HL-60/S4 (cell line): ENCODE measurements around the gene EPHB2.
"Not testable (repeated sequence)": the region's sequence is repeated elsewhere in the genome, so short reads cannot be mapped to it uniquely, and the experiment has no call there.

Source experiments
- in situ Hi-C: fragments of 300-500 bp; cut with MboI; formaldehyde crosslinking; loops from 2 replicates; pipeline ENCODE4 v1.14.3; 2022; ENCODE audit warnings: low sequenced_read_pairs

EPHB2 gene

DNA sequence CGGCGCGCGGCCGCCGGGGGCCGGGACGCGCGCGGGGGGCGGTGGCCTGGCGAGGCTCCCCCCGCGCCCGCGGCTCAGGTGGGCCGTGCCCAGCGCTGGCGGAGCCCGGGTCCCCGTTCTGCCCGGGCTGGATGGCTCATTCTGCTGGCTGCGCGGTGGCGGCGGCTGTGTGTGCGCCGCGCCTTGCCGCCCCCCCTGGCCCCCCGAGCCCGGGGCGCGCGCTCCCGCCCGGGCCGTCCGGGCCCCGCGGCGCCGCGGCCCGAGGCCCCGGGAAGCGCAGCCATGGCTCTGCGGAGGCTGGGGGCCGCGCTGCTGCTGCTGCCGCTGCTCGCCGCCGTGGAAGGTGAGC is at the start of gene EPHB2:
EPHB2 (plus strand) TSS at position 139 of the 349 bp plus-strand sequence; CDS start at position 283, 144 bp downstream.
- in situ Hi-C loops: no loop called here

DNA sequence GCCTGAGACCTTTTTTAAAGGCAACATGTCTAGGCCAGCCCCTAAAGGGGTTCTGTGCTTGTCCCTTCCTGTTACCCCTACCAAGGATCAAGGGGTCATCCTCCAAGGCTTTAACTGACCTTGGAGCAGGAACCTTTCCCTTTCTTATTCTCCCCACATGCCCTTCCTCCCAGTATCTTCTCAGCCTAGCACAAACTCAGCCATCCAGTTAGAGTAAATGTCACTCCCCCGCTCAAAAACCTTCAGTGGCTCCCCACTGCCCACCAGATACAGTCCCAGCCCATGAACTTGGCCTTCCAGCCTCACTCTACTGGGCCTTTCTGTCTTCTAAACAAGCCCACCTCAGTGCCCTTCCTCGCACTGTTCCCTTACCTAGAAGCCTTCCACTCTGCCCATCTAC is 48.8 kb upstream of the EPHB2 start:
- in situ Hi-C loops: no loop called here

DNA sequence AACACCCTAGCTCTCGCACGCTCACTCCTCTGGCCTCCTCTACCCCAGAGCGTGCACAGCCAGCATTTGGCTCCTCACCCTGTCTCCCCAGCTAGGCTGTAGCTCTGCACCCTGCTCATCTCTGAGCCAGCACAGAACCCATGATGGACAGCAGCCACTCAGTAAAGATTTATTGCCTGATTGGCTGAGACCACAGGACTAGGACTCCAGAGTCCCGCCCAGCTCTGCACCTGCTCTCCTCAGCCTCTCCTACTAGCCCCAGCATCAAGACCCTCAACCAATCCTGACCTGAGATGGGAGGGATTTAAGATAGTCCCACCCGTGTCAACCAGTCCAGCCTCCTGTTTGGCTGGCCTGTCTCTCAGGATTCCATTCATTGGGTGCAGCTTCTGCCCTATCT is 48.3 kb upstream of the EPHB2 start:
- in situ Hi-C loops: no loop called here

DNA sequence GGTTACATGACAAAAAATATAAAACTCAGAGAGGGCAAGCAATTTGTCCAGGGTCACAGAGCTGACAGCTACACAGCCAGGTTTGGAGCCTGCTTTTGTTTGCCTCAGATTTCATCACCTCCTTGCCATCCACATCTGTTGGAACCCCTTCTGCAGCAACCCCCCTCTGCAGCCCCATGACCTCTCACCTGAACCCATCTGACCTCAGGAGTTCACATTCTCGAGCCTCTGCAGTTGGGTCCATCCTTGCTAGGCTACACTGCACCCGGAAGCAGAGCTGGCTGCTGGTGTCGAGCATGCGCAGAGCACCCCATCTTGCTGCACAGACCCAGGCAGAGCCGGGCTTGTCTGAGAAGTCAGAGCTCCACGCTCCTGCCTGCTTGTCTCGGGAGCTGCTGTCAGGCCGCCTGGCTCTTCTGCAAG is 47.6 kb upstream of the EPHB2 start:
- in situ Hi-C loops: no loop called here

DNA sequence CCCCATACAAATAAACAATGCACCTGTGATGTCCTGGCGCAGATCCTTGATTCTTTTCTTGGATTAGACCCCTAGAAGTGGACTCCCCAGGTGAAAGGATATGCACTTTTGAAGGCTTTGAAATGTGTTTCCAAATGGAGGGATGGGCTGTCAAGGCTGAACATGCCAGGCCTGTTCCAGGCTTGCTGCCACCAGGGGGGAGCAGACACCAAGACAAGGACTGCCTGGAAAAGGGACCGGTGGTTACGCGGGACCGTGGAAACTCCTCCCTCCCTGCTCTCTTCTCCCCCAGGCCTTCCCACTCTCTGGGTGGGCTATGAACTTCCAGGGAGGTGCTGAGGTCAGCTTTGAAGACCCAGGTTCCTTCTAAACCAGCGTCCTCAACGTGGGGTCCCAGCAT is 44.9 kb upstream of the EPHB2 start:
- in situ Hi-C loops: no loop called here

DNA sequence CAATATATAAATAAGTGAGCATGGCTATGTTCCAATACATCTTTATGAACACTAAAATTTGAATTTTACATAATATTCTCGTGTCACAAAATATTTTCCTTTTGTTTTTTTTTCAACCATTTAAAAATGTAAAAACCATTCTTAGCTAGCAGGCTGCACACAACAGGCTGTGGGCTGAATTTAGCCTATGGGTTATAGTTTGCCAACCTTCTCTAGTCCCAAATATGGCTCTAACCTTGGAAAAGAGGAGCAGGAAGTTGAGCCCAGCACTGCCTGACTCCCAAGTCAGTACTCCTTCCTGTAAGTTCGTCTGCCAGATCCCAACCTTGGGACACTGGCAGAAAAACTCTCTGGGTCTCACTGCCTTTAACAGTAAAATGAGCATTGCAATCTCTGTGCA is 44.2 kb upstream of the EPHB2 start:
- in situ Hi-C loops: no loop called here

DNA sequence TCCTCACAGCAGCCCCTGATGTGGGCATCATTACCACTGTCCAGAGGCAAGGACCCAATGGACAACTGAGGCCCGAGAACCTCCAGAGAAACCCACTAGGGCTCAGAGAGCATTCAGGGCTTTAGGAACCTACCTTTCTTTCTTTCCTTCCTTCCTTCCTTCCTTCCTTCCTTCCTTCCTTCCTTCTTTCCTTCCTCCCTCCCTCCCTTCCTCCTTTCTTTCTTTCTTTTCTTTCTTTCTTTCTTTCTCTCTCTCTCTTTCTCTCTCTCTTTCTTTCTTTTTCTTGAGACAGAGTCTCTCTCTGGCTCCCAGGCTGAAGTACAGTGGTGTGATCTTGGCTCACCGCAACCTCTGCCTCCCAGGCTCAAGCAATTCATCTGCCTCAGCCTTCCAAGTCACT is 41.8 kb upstream of the EPHB2 start:
- in situ Hi-C loops: not testable (repeated sequence)

DNA sequence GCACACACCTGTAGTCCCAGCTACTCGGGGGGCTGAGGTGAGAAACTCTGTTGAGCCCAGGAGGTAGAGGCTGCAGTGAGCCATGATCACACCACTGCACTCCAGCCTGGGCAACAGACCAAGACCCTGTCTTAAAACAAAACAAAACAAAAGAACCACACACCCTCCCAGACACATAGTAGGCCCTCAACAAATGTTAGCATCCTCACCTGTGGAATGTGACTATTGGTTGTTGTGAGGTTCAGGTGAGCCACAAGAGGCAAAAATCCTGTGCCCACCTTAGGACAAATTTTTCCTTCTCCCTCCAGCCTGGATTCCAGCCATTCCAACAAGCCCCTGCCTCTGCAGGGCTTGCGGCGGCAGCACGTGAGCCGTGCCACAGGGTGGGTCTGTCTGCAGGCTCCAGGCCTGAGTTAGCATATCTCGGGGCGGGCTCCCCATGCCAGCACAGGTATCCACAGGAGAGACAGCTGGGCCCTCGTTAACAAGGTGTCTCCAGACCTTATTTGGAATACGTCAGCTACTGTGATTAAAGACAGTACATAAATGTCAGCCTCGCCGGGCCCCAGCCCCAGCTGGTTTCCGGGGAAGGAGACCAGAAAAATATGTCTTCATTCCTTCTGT is 40.2 kb upstream of the EPHB2 start:
- in situ Hi-C loops: no loop called here

DNA sequence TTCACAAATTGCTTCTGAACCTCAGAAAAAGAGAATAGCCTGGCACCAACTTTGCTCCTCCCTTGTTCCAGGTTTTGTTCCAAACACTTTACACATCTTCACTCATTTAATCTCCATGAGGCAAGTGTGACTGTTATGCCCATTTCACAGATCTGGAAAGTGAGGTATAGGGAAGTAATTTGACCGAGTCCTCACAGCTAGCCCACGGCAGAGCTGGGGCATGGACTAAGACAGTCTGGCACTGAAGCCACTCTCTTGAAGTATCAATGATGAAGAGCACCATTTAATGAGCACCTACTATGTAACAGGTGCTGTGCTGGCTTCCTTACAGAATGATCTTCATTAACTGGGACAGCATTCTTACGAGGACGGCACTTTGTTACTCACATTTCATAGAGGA is 38.6 kb upstream of the EPHB2 start:
- in situ Hi-C loops: no loop called here

DNA sequence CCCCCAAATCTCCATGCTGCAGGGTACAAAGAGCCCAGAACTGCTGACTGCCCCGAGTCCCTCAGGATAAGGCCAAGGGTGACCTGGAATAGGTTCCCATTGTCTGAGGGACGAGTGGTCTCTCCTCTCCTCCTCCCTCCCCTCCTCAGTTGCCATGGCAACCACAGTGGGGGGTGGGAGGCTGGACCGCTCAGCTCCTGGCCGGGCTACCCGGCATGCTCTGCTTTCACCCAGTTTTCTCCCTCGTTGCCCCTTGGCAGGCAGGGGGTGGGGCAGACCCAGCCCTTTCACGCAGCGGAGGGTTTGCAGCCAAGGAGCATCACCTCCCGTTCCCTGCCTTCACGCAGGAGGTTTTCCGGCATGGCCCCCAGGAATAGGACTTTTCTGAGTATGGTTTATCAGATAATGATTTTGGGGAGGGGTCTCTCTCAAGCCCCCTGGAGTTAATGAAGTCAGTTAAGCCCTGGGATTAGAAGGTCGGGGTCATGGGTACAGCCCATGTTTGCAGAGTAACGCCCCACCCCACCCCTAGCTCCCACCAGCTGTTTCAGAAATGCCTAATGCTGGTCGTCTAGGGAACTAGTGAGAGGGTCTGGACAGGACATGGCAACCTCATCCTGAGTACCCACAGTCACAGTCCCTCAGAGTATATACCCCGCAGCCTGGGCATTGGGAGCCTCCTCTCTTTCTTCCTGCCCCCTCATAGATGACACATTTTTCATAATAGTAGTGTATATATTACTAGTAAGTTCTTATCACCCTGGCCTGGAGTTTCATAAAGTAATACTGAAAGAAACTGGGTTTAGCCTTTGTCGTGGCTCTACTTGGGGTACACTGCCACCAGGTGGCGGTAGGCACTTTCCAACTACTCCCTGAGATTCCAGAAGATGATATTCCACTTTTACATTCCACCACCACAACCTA is 36.9 kb upstream of the EPHB2 start:
- in situ Hi-C loops: no loop called here

DNA sequence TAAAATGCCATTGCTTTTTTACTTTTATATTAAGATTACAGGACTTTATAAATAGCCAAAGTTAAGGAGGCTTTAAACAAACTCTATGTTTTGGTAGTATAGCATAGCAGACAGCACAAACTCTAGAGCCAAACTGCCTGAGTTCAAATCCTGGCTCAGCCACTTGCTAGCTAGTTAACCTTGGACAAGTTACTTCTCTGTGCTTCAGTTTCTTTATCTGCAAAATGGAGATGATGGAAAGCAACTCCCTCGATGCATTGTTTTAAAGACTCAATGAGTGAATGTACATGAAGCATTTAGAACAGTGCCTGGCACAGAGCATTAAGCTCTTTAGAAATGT is 36.3 kb upstream of the EPHB2 start:
- in situ Hi-C loops: no loop called here

DNA sequence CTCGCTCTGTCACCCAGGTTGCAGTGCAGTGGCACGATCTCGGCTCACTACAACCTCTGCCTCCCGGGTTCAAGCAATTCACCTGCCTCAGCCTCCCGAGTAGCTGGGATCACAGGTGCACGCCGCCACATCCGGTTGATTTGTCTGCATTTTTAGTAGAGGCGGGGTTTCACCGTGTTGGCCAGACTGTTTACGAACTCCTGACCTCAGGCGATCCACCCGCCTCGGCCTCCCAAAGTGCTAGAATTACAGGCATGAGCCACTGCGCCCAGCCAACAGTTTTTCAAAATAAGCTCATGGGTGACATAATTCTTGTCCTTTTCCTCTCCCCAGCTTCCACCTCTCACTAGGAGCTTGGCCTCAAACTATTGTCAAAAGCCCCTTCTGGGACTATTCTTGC is 34.5 kb upstream of the EPHB2 start:
- in situ Hi-C loops: not testable (repeated sequence)

DNA sequence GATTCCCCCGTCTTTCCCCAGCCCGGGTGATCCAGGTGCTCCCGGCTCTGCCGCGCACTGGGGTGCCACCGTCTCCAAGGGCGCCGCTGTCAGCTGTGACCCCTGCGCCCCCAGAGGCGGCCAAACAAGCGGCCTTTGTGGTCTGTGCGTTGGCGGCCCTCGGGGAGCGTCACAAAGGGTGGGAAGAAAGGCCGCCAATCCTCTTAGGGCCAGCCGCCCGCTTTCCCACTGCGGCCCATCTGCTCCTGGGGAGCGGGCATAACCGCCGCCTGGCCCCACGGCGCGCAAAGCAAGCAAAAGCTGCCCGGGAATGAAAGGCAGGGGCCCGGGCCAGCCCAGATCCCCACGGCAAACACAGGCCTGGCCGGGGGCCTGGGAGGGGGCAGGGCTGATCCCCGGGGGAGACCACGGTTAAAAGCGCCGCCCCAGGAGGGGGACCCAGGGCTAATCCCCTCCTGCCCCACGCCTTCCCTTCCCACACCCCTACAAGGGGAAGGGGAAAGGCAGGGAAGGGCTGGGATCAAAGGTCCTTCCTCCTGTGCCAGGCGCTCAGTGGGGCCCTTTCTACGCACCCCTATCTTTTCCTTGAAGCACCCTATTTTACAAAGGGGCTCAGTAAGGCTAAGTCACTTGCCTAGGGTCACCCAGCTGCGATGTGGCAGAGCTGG is 33.6 kb upstream of the EPHB2 start:
- in situ Hi-C loops: no loop called here

DNA sequence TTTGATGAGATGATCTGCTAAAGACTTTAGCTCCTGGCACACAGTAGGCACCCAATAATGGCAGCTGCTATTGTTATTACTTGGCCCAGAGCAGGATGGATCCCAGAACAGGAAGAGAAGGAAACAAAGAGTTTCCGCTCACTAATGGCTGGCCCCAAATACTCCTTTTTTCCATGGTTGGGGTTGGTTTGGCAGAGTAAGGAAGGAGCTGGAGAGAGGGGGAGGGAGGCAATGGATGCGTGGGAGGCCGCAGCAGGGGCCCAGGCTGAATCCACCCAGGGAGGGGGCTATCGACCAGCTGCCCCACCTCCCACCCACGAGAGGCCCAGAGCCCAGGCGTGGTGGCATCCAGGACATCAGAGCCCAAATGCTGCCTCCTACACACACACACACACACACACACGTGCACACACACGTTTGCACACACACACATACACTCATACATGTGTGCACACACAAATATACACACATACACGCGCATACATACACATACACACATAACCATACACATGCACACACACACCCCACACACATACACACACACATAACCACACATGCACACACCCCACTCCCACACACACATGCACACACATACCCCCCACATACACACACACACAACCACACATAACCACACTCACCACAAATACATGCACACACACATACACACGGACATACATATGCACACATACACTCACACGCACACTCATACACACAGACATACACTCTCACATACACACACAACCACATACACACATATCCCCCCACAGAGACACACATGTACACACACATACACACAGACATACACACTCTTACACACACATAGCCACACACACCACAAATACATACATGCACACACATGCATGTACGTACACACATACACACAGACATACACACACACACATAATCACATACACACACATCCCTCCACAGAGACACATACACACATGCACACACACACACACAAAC is 32.4 kb upstream of the EPHB2 start:
- in situ Hi-C loops: no loop called here

DNA sequence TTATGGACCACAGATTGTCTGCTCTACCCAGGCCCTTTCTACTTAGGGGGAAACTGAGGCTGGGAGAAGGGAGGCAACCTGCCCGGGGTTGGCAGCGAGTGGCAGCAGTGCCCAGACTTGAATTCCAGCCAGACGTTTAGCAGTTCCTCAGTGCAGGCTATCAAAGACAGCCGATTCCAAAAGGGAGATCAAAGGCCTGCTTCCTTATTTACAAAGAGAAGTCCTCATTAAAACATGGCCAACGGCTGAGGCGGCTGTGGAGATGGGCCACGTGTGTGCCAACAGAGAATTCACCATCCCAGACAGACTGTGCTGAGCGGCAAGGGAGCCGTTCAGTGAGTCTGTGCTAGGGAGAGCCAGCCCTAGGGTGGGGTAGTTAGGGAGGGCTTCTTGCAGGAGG is 29.9 kb upstream of the EPHB2 start:
- in situ Hi-C loops: no loop called here

DNA sequence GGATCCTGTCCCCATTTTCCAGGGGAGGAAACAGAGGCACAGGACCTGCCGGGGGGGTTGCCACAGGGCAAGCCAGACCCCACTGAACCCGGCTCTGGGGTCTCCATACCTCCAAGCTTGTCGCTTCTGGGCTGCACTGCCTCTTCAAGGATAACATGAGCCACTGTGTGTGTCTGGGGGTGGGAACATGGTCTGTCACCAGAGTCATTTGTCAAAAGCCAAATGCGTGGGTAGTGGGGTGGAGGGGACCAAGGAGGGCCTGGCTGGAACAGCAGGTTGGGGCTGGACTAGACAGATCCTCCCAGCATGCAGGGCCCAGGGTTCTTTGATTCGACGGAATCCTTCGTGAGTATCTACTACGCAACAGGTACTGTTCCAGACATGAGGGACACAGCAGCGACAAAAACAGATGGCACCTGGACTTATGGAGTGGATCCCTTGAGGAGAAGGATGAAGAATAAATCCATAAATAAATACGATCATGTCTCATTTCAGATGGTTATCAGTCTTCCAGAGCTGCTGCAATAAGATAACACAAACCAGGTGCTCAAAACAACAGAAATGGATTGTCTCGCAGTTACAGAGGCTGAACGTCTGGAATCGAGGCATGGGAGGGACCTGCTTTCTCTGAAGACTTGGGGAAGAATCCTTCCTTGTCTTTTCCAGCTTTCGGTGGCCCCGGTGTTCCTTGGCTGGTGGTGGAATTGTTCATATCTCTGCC is 28.9 kb upstream of the EPHB2 start:
- in situ Hi-C loops: no loop called here

DNA sequence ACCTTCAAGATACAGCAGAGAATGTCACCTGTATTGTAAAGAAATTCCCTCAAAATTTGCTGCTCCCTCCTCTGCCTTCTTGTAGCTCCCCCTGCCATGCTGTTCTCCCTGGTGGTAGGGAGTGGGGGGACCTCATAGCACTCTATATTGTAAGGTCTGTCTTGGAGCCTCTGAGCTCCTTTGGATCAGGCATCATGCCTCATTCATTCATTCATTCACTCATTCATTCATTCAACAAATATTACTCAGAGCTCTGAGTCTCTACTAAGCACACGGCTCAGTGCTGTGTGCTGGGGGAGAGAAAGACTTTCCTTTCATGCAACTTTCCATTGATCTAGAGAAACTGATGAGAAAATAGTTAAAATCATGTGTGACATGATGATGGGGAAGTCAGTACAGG is 27.1 kb upstream of the EPHB2 start:
- in situ Hi-C loops: no loop called here

DNA sequence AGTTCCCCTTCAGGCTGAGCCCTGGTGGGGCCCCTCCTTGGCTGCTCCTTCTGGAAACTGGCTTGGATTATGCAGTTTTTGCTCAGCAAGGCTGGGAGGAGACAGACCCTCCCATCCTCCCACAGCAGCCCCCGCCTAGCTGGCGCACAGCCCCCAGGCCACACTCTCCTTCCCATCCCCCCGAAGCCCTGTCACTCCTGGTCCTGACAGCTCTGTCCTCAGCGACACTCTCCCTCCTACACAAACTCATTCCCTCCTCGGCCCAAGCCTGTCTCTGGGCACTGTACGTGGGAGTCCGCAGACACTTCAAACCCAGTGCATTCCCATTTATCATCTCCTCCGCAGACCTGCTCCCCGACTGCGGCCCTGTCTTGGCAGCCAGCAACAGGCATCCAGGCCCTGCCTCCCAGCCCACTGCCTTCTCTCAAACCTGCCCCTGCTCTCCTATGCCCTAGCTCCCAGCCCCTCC is 25.0 kb upstream of the EPHB2 start:
- in situ Hi-C loops: no loop called here

DNA sequence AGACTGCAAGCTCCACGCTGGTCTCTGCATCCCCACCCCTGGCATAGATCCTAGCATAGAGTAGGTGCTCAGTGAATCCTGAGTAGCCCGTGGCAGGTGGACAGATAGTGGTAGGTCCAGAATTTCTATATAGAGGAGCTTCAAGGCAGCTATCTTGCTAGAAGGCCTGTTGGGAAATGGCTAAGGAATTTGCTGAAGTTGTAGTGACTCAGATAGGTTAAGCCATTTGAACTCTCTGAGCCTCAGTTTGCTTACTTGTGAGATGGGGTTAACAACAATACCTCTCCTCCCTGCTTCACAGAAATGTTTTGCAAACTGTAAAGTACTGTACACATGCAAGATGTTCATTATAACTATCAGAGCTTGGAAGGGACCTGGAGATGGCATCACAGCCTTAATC is 23.4 kb upstream of the EPHB2 start:
- in situ Hi-C loops: no loop called here

DNA sequence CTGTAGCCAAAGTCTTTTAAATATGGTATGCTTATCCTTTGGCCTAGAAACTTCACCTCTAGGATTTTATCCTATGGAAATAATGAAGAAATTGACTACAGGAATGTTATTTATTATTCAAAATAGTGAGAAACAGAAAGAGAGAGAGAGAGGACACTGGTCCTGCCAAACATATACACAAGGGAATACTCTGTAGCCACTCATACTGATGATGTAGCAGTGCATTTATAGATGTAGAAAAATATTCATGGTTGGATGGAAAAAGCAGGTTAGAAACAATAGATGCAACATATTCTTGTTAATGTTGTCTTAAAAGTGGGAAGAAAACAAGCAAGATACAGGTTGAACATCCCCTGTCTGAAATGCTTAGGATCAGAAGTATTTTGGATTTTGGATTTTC is 22.2 kb upstream of the EPHB2 start:
- in situ Hi-C loops: no loop called here
